Fibroblast of the aortic adventitia (primary cell): ENCODE data around the gene AP3D1. TPM values are rescaled to one million over a fixed set of nuclear protein-coding genes. Genes with fewer than 3 reads are reported as not detected.

Experiments used
- DNase-seq: peaks from one replicate; pipeline ENCODE4 v3.0.0-alpha.2; 2010; ENCODE audit warnings: low read depth
- H3K4me3 ChIP-seq: 2 replicates; pipeline ENCODE4 v1.5.1; 2011; ENCODE audit warnings: low read depth, mild to moderate bottlenecking, control low read depth, low read length, moderate library complexity
- CTCF ChIP-seq: IDR thresholded peaks from 2 replicates; pipeline ENCODE4 v1.5.1; 2011; ENCODE audit warnings: mild to moderate bottlenecking, low read length, control low read depth, inconsistent platforms; ENCODE audit not compliant: insufficient read depth
- total RNA-seq: library from RNA; depleted of rRNA; stranded (reverse); fragments of >200 nt; gene quantifications from 2 replicates; pipeline ENCODE4 v1.2.3, GENCODE V29; 2012; ENCODE audit warnings: low replicate concordance

Gene AP3D1
- total RNA-seq, 1 donor = 102 TPM

- DNase-seq = no peak
- no peak overlapping the region for H3K4me3 ChIP-seq
- no peak for TF ChIP-seq CTCF
Observed at GRCh38 chr19:2070436-2070827, 80.9 kb downstream of the AP3D1 start.

- H3K4me3 ChIP-seq = no peak overlapping the region
- peak; percentile 11 for TF ChIP-seq CTCF
- peak; percentile 38 for DNase-seq
Observed at GRCh38 chr19:2064788-2065524, 86.4 kb downstream of the AP3D1 start.

- no peak for DNase-seq
- H3K4me3 ChIP-seq = no peak overlapping the region
- TF ChIP-seq CTCF = no peak
Observed at GRCh38 chr19:2064395-2064787, 87.0 kb downstream of the AP3D1 start.

GRCh38 chr19:2063824-2064223 lies 87.5 kb downstream of the AP3D1 start:
- no peak for DNase-seq
- H3K4me3 ChIP-seq = no peak overlapping the region
- no peak for TF ChIP-seq CTCF

- TF ChIP-seq CTCF = no peak
- H3K4me3 ChIP-seq = no peak overlapping the region
- no peak for DNase-seq
Observed at GRCh38 chr19:2062770-2063169, 88.6 kb downstream of the AP3D1 start.

GRCh38 chr19:2062389-2062729 lies 89.0 kb downstream of the AP3D1 start:
- H3K4me3 ChIP-seq = peak overlapping the region; percentile 73
- DNase-seq = no peak
- no peak for TF ChIP-seq CTCF
